Measurements from ENCODE around the gene SLC35F3. TPM values are rescaled to one million over a fixed set of nuclear protein-coding genes. Genes with fewer than 3 reads are reported as not detected.

SLC35F3 gene
- total RNA-seq, 1 donor from 2014 or later, result 0.25 TPM

DNA sequence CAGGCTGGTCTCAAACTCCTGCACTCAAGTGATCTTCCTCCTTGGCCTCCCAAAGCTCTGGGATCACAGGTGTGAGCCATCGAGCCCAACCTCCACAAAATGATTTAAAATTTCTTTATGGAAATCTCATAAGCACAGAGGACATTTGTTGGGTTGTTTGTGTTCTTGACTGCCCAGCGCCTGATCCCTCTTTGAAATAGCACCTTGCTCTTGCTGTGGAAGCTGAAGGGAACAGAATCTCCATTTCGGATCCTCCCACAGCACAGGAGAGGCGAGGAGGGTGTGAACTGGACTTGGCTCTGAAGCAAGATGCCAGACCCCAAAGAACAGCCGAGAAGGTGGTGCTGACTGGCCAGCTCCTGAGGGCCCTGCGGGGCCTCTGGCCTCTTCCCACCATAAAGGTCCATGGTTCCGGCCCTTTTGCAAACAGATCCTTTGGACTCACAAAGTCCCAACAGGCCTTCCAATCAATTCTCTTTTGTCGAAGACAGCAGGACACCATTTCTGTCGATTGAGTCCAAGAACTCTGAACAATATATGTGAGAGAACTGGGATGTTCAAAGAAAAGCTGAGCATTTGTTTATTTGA is 423.2 kb downstream of the SLC35F3 start:
- peaks cover 3% of the 10 kb centered on the region for H3K4me1 Mint-ChIP-seq
- H3K27me3 Mint-ChIP-seq (ENCODE audit: low read depth), result peaks cover 81% of the 10 kb centered on the region
- TF ChIP-seq CTCF (IDR thresholded peaks at IDR 0.05; ENCODE audit: unreplicated experiment), result no peak
- H3K4me3 Mint-ChIP-seq, result no peak overlapping the region
- no peaks in the 10 kb centered on the region for H3K36me3 Mint-ChIP-seq
- no peak for DNase-seq (ENCODE audit: low spot score in 2 of 2, unreplicated experiment in 2 of 2)
- no peak overlapping the region for H3K27ac Mint-ChIP-seq
- no peaks in the 10 kb centered on the region for H3K9me3 Mint-ChIP-seq

DNA sequence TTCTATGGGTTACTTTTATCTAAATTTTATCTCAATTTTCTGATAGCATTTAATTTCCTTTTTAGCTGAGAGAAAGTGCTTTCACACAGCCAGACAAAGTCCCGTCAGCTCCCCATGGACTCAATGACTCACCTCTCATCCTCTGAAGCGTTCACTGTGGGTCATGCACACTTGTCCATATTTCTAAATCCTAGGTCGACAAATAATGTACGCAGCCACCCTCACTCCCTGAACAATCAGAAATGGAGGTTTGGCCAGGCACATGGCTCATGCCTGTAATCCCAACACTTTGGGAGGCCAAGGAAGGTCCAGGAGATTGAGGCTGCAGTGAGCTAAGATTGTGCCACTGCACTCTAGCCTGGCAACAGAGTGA is 426.4 kb downstream of the SLC35F3 start:
- peaks cover 3% of the 10 kb centered on the region for H3K4me1 Mint-ChIP-seq
- H3K27ac Mint-ChIP-seq, result no peak overlapping the region
- TF ChIP-seq CTCF (IDR thresholded peaks at IDR 0.05; ENCODE audit: unreplicated experiment), result no peak
- DNase-seq (ENCODE audit: low spot score in 2 of 2, unreplicated experiment in 2 of 2), result no peak
- H3K9me3 Mint-ChIP-seq, result peaks cover 2% of the 10 kb centered on the region
- H3K36me3 Mint-ChIP-seq, result no peaks in the 10 kb centered on the region
- H3K27me3 Mint-ChIP-seq (ENCODE audit: low read depth), result peaks cover 55% of the 10 kb centered on the region
- H3K4me3 Mint-ChIP-seq, result no peak overlapping the region

- peaks cover 3% of the 10 kb centered on the region for H3K4me1 Mint-ChIP-seq
- DNase-seq (ENCODE audit: low spot score in 2 of 2, unreplicated experiment in 2 of 2), result no peak
- H3K36me3 Mint-ChIP-seq, result no peaks in the 10 kb centered on the region
- TF ChIP-seq CTCF (IDR thresholded peaks at IDR 0.05; ENCODE audit: unreplicated experiment), result no peak
- no peak overlapping the region for H3K27ac Mint-ChIP-seq
- H3K27me3 Mint-ChIP-seq (ENCODE audit: low read depth), result peaks cover 48% of the 10 kb centered on the region
- no peak overlapping the region for H3K4me3 Mint-ChIP-seq
- peaks cover 9% of the 10 kb centered on the region for H3K9me3 Mint-ChIP-seq
These were observed 427.0 kb downstream of the SLC35F3 start for GRCh38 chr1:234331507-234331906.

DNA sequence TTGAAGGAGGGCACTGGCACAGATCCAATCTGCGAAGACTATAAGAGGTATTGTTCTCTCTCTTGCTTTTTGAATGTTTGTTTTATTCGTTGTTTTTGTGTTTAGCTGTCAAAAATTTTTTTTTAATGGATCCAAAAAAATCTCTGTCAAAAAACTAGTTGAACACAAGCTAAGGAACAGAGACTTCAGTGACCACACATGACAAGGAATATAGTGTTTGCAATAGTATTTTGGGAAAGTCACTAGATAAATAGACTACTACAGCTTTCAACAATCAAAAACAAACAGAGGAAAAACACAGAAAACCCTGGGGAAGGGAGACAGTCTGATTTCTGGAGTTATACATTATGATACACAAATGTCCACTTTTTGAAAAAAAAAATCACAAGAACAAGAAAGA is 431.9 kb downstream of the SLC35F3 start:
- TF ChIP-seq CTCF (IDR thresholded peaks at IDR 0.05; ENCODE audit: unreplicated experiment), result no peak
- Mint-ChIP-seq H3K4me3 (no peak overlapping the region), H3K4me1 (no peaks in the 10 kb centered on the region), H3K27ac (no peak overlapping the region), H3K36me3 (no peaks in the 10 kb centered on the region), H3K27me3 (ENCODE audit: low read depth) (peaks cover 18% of the 10 kb centered on the region), H3K9me3 (peaks cover 48% of the 10 kb centered on the region)
- DNase-seq (ENCODE audit: low spot score in 2 of 2, unreplicated experiment in 2 of 2), result no peak

GRCh38 chr1:234337233-234337632 is 432.8 kb downstream of the SLC35F3 start:
- no peak overlapping the region for H3K27ac Mint-ChIP-seq
- H3K4me1 Mint-ChIP-seq, result no peaks in the 10 kb centered on the region
- no peak overlapping the region for H3K4me3 Mint-ChIP-seq
- H3K36me3 Mint-ChIP-seq, result no peaks in the 10 kb centered on the region
- peaks cover 51% of the 10 kb centered on the region for H3K9me3 Mint-ChIP-seq
- TF ChIP-seq CTCF (IDR thresholded peaks at IDR 0.05; ENCODE audit: unreplicated experiment), result no peak
- H3K27me3 Mint-ChIP-seq (ENCODE audit: low read depth), result peaks cover 9% of the 10 kb centered on the region
- DNase-seq (ENCODE audit: low spot score in 2 of 2, unreplicated experiment in 2 of 2), result no peak

GRCh38 chr1:234340528-234340927 is 436.1 kb downstream of the SLC35F3 start:
- Mint-ChIP-seq H3K27ac (no peak overlapping the region), H3K36me3 (no peaks in the 10 kb centered on the region), H3K4me3 (no peak overlapping the region), H3K27me3 (ENCODE audit: low read depth) (no peaks in the 10 kb centered on the region), H3K4me1 (no peaks in the 10 kb centered on the region), H3K9me3 (peaks cover 51% of the 10 kb centered on the region)
- no peak for DNase-seq (ENCODE audit: low spot score in 2 of 2, unreplicated experiment in 2 of 2)
- no peak for TF ChIP-seq CTCF (IDR thresholded peaks at IDR 0.05; ENCODE audit: unreplicated experiment)
